Stimulated activated memory B cell treated with anti-CD40 and anti-IgM and Interleukin-4, amounts not matched to agents 10 μg/mL and 1 μg/mL and 100 μg/mL, for 72 hours (primary cell): ENCODE data around the gene RAB9A.
A peak's percentile ranks its signal among the peaks of the same experiment; 100 is the strongest.
"Not testable (repeated sequence)": the region's sequence is repeated elsewhere in the genome, so short reads cannot be mapped to it uniquely, and the experiment has no call there.

Experiments
- ATAC-seq: fragments of 150-1000 bp; cut with Tn5 transposase; 2 replicates; pipeline ENCODE4 v1.10.0; 2021
- H3K27ac Mint-ChIP-seq: one replicate; pipeline ENCODE4 v1.8.0; 2022; ENCODE audit warnings: mild to moderate bottlenecking, mixed read lengths
- H3K27me3 Mint-ChIP-seq: one replicate; pipeline ENCODE4 v1.8.0; 2022; ENCODE audit warnings: mixed read lengths
- H3K36me3 Mint-ChIP-seq: one replicate; pipeline ENCODE4 v1.8.0; 2022; ENCODE audit warnings: mixed read lengths
- H3K4me1 Mint-ChIP-seq: one replicate; pipeline ENCODE4 v1.8.0; 2022; ENCODE audit warnings: mixed read lengths
- H3K4me3 Mint-ChIP-seq: one replicate; pipeline ENCODE4 v1.8.0; 2022; ENCODE audit warnings: mild to moderate bottlenecking, moderate library complexity, mixed read lengths
- H3K9me3 Mint-ChIP-seq: one replicate; pipeline ENCODE4 v1.8.0; 2022; ENCODE audit warnings: mixed read lengths

The RAB9A gene

DNA sequence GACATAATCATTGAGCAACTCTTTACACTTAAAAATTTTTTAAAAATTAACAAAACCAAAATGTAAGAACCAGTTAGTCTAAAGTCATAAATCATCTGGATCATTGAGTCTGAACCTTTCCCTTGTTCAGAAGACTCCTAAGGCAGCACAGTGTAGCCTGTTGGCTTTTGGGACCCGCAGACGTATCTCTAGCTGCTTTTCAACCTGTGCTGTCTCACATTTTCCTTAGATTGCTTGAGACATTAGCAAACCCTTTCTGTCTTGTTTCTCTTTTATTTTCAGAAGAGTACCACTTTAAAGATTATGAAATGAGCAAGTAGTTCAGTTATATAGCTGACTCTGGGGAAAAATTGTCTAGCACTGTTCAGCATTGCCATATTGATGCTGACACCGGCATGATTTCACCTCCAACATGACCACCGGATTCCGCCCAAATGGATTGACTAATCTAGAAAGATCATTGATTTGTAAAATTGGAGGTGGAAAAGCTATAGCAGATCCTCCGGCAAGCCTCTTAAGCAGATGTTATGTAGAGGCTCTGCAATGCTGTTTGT lies 27.1 kb upstream of the RAB9A start:
- H3K36me3 Mint-ChIP-seq: peaks cover 6% of the 10 kb centered on the region
- ATAC-seq: no peak
- no peaks in the 10 kb centered on the region for H3K9me3 Mint-ChIP-seq
- H3K4me3 Mint-ChIP-seq: no peak overlapping the region
- H3K27me3 Mint-ChIP-seq: no peaks in the 10 kb centered on the region
- H3K4me1 Mint-ChIP-seq: no peaks in the 10 kb centered on the region
- H3K27ac Mint-ChIP-seq: peak overlapping the region; percentile 46

DNA sequence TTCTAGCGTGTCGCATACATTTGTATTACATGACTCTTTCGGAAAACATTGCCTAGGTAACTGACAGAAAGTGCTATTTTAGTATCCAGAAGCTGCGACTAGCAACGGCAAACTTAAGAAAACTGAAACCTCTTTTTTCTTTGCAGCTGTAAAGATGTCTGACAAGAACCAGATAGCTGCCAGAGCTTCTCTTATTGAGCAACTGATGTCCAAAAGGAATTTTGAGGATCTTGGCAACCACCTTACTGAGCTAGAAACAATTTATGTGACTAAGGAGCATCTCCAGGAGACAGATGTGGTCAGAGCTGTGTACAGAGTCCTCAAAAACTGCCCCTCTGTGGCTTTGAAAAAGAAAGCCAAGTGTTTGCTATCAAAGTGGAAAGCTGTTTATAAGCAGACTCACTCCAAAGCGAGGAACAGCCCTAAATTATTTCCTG lies 26.6 kb upstream of the RAB9A start:
- Mint-ChIP-seq H3K27me3 (no peaks in the 10 kb centered on the region), H3K9me3 (no peaks in the 10 kb centered on the region), H3K36me3 (peaks cover 6% of the 10 kb centered on the region), H3K27ac (peak overlapping the region; percentile 46), H3K4me3 (no peak overlapping the region), H3K4me1 (no peaks in the 10 kb centered on the region)
- no peak for ATAC-seq

DNA sequence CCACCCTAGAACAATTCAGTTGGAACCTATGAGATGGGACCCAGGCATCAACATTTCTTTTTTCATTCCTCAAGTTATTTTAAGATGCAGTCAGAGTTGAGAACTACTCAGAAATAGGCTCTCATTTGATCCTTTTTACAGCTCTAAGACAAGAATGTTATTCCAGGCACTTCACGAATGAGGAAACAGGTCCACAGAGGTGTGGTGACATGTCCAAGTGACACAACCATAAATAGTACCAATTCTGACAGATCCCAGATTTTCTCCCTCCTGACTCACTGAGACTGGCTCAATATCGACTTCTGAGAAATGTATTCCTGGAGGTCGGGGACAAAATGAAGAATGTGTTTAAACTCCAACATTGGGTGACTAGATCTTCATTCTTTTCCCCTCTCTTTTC lies 24.9 kb upstream of the RAB9A start:
- no peaks in the 10 kb centered on the region for H3K9me3 Mint-ChIP-seq
- no peak overlapping the region for H3K4me3 Mint-ChIP-seq
- no peaks in the 10 kb centered on the region for H3K4me1 Mint-ChIP-seq
- peaks cover 6% of the 10 kb centered on the region for H3K36me3 Mint-ChIP-seq
- H3K27ac Mint-ChIP-seq: no peak overlapping the region
- no peaks in the 10 kb centered on the region for H3K27me3 Mint-ChIP-seq
- ATAC-seq: no peak

- Mint-ChIP-seq H3K27ac (no peak overlapping the region), H3K4me1 (peaks cover 12% of the 10 kb centered on the region), H3K4me3 (no peak overlapping the region), H3K36me3 (peaks cover 8% of the 10 kb centered on the region), H3K27me3 (no peaks in the 10 kb centered on the region), H3K9me3 (no peaks in the 10 kb centered on the region)
- no peak for ATAC-seq
These were observed 22.1 kb upstream of the RAB9A start for GRCh38 chrX:13666836-13667235.

GRCh38 chrX:13667919-13668318 lies 21.0 kb upstream of the RAB9A start:
- no peak for ATAC-seq
- H3K4me1 Mint-ChIP-seq: peaks cover 12% of the 10 kb centered on the region
- no peaks in the 10 kb centered on the region for H3K27me3 Mint-ChIP-seq
- no peak overlapping the region for H3K4me3 Mint-ChIP-seq
- peaks cover 8% of the 10 kb centered on the region for H3K36me3 Mint-ChIP-seq
- H3K27ac Mint-ChIP-seq: no peak overlapping the region
- no peaks in the 10 kb centered on the region for H3K9me3 Mint-ChIP-seq

- no peaks in the 10 kb centered on the region for H3K27me3 Mint-ChIP-seq
- ATAC-seq: peak; percentile 87
- no peaks in the 10 kb centered on the region for H3K9me3 Mint-ChIP-seq
- H3K36me3 Mint-ChIP-seq: peaks cover 8% of the 10 kb centered on the region
- peak overlapping the region; percentile 74 for H3K27ac Mint-ChIP-seq
- peak overlapping the region; percentile 44 for H3K4me3 Mint-ChIP-seq
- peaks cover 12% of the 10 kb centered on the region for H3K4me1 Mint-ChIP-seq
These were observed 19.6 kb upstream of the RAB9A start for GRCh38 chrX:13669246-13669737.

GRCh38 chrX:13669755-13670154 lies 19.2 kb upstream of the RAB9A start:
- not testable (repeated sequence) for H3K9me3 Mint-ChIP-seq, H3K36me3 Mint-ChIP-seq, H3K27me3 Mint-ChIP-seq, ATAC-seq
- Mint-ChIP-seq H3K27ac (peak overlapping the region; percentile 74), H3K4me3 (peak overlapping the region; percentile 44), H3K4me1 (peaks cover 12% of the 10 kb centered on the region)

DNA sequence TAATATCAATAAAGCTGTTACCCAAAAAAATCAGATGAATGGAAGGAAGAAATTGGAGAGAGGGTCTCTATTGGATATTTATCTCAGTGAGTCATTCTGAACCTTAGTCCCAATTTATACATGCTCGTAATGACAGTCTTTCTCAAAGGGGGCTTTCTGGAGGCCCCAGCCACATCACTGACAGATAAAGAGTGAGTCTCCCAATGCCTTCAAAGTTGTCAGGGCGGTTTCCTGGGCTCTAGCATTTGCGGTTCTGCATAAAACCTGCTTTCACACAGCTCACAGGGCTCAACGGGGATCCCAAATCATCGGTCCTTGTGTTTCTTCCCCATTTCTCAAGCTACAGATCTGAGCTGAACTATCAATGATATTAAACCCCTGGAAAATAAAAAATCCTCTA lies 18.7 kb upstream of the RAB9A start:
- Mint-ChIP-seq H3K27ac (no peak overlapping the region), H3K4me1 (peaks cover 14% of the 10 kb centered on the region), H3K4me3 (no peak overlapping the region), H3K27me3 (no peaks in the 10 kb centered on the region), H3K9me3 (no peaks in the 10 kb centered on the region), H3K36me3 (peaks cover 8% of the 10 kb centered on the region)
- ATAC-seq: no peak

GRCh38 chrX:13673016-13673415 lies 15.9 kb upstream of the RAB9A start:
- H3K27ac Mint-ChIP-seq: no peak overlapping the region
- peaks cover 8% of the 10 kb centered on the region for H3K36me3 Mint-ChIP-seq
- no peaks in the 10 kb centered on the region for H3K9me3 Mint-ChIP-seq
- no peak for ATAC-seq
- H3K27me3 Mint-ChIP-seq: no peaks in the 10 kb centered on the region
- peaks cover 18% of the 10 kb centered on the region for H3K4me1 Mint-ChIP-seq
- H3K4me3 Mint-ChIP-seq: no peak overlapping the region

DNA sequence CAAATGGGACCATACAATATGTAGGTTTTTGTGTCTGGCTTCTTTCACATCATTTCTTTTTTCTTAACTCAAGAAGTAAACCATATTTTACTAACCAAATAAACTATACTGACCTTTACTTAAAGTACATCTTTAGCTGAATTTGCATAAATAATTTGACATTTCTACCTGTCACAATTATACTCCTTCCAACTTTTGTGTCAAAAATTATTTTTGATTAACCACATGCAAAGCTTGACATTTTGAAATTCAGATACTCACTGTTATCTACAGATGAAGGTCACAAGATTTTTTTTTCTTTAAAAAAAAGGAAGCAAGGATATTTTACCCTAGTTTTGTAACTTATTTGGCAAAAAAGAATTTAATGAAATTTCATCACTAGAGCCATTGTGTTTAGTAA lies 12.0 kb upstream of the RAB9A start:
- no peak for ATAC-seq

DNA sequence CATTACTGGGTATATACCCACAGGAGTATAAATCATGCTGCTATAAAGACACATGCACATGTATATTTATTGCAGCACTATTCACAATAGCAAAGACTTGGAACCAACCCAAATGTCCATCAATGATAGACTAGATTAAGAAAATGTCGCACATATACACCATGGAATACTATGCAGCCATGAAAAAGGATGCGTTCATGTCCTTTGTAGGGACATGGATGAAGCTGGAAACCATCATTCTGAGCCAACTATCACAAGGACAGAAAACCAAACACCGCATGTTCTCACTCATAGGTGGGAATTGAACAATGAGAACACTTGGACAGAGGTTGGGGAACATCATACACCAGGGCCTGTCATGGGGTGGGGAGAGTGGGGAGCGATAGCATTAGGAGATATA lies 9.2 kb upstream of the RAB9A start:
- H3K4me1 Mint-ChIP-seq, H3K9me3 Mint-ChIP-seq, H3K27ac Mint-ChIP-seq, H3K27me3 Mint-ChIP-seq, ATAC-seq, H3K4me3 Mint-ChIP-seq, H3K36me3 Mint-ChIP-seq: not testable (repeated sequence)

More for the DNA sequence above, 12.0 kb upstream of the RAB9A start:
- no peaks in the 10 kb centered on the region for H3K36me3 Mint-ChIP-seq
- H3K27ac Mint-ChIP-seq: no peak overlapping the region
- H3K4me1 Mint-ChIP-seq: peaks cover 6% of the 10 kb centered on the region
- no peaks in the 10 kb centered on the region for H3K9me3 Mint-ChIP-seq
- no peaks in the 10 kb centered on the region for H3K27me3 Mint-ChIP-seq
- no peak overlapping the region for H3K4me3 Mint-ChIP-seq

- no peaks in the 10 kb centered on the region for H3K9me3 Mint-ChIP-seq
- H3K4me1 Mint-ChIP-seq: peaks cover 8% of the 10 kb centered on the region
- no peaks in the 10 kb centered on the region for H3K36me3 Mint-ChIP-seq
- H3K27me3 Mint-ChIP-seq: no peaks in the 10 kb centered on the region
- ATAC-seq: no peak
- no peak overlapping the region for H3K4me3 Mint-ChIP-seq
- no peak overlapping the region for H3K27ac Mint-ChIP-seq
These were observed 7.3 kb upstream of the RAB9A start for GRCh38 chrX:13681595-13681994.

GRCh38 chrX:13684361-13684760 lies 4.6 kb upstream of the RAB9A start:
- no peak for ATAC-seq
- no peaks in the 10 kb centered on the region for H3K27me3 Mint-ChIP-seq

DNA sequence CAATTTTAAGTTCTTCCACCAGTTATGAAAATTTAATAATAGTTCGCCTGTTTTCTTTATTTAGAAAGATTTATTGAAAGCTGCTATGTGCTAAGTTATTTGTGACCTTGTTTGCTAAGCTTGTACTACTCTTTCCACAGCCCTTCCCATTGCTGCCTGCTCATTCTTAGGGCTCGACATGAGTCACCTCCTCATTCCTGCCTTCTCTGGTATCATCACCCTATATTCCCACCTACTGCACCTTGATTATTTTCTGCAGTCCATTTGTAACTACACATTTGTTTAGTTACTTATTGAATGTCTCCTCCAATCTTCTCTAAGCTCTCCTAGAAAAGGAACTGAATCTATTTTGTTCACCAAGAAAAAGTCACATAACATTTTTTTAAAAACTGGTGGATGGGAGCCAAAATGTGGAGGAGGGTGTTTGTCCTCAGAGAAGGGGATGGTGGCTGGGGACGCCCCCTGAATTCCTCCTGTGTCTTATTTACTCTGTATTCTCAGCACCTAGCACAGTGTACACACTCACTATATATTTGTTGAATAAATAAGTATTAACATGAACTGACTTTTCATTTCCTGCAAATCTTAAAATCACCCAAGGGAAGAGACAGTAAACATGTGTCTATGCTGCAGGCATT lies 3.7 kb upstream of the RAB9A start:
- H3K4me3 Mint-ChIP-seq: no peak overlapping the region
- no peaks in the 10 kb centered on the region for H3K27me3 Mint-ChIP-seq
- H3K27ac Mint-ChIP-seq: peak overlapping the region; percentile 29
- H3K9me3 Mint-ChIP-seq: no peaks in the 10 kb centered on the region
- peaks cover 22% of the 10 kb centered on the region for H3K4me1 Mint-ChIP-seq
- no peaks in the 10 kb centered on the region for H3K36me3 Mint-ChIP-seq
- no peak for ATAC-seq

More at GRCh38 chrX:13684361-13684760, 4.6 kb upstream of the RAB9A start:
- Mint-ChIP-seq H3K9me3 (no peaks in the 10 kb centered on the region), H3K27ac (no peak overlapping the region), H3K4me3 (no peak overlapping the region), H3K36me3 (no peaks in the 10 kb centered on the region), H3K4me1 (peaks cover 19% of the 10 kb centered on the region)

- Mint-ChIP-seq H3K4me1 (peaks cover 37% of the 10 kb centered on the region), H3K27ac (peak overlapping the region; percentile 61), H3K9me3 (no peaks in the 10 kb centered on the region), H3K36me3 (no peaks in the 10 kb centered on the region), H3K27me3 (no peaks in the 10 kb centered on the region), H3K4me3 (no peak overlapping the region)
- no peak for ATAC-seq
These were observed 1.7 kb upstream of the RAB9A start for GRCh38 chrX:13687203-13687602.

DNA sequence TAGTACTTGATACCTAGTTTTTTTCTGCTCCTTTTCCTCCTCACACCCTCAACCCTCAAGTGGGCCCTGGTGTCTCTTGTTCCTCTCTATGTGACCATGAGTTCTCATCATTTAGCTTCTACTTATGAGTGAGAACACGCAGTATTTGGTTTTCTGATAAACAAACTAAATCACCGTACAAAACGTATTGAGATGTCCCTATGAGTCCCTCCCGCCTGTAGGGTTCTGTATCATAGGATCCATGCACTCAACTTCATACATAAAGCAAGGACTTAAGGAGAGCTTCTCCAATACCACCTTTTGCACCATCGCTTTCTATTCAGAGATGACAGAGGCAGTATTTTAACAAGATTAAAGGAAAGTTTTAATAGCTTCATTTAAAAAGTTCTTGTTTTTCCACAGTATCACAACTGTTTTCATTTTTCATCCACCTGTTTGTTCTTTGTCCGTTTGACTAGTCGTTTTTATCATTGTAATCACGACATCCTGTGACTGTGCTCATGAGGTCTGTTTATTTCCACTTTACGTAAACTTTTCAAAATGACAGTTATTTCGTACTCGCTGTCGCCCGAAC lies 457 bp upstream of the RAB9A start:
- Mint-ChIP-seq H3K36me3 (no peaks in the 10 kb centered on the region), H3K4me1 (peaks cover 49% of the 10 kb centered on the region), H3K4me3 (peak overlapping the region; percentile 86), H3K27ac (peak overlapping the region; percentile 88), H3K27me3 (no peaks in the 10 kb centered on the region), H3K9me3 (no peaks in the 10 kb centered on the region)
- ATAC-seq: peak; percentile 39
